ENCODE results near the gene FBXO47.

The FBXO47 gene

GRCh38 chr17:38967290-38967738 is at the start of gene FBXO47:
FBXO47 (minus strand) TSS chr17:38967403; CDS start chr17:38963025, 4,378 bp downstream.
- peak; percentile 53 for DNase-seq (ENCODE audit: low read depth)
- H3K4me3 ChIP-seq (ENCODE audit: low read depth, low read length) = peak within 1 kb of the TSS; percentile 21
- TF ChIP-seq, protein P1, sequence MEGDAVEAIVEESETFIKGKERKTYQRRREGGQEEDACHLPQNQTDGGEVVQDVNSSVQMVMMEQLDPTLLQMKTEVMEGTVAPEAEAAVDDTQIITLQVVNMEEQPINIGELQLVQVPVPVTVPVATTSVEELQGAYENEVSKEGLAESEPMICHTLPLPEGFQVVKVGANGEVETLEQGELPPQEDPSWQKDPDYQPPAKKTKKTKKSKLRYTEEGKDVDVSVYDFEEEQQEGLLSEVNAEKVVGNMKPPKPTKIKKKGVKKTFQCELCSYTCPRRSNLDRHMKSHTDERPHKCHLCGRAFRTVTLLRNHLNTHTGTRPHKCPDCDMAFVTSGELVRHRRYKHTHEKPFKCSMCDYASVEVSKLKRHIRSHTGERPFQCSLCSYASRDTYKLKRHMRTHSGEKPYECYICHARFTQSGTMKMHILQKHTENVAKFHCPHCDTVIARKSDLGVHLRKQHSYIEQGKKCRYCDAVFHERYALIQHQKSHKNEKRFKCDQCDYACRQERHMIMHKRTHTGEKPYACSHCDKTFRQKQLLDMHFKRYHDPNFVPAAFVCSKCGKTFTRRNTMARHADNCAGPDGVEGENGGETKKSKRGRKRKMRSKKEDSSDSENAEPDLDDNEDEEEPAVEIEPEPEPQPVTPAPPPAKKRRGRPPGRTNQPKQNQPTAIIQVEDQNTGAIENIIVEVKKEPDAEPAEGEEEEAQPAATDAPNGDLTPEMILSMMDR (IDR thresholded peaks at IDR 0.05; ENCODE audit: low read depth, low read length, missing control alignments) = no peak
- in situ Hi-C loops (cut with HindIII; ENCODE audit: low sequenced_read_pairs) = no loop called here

DNA sequence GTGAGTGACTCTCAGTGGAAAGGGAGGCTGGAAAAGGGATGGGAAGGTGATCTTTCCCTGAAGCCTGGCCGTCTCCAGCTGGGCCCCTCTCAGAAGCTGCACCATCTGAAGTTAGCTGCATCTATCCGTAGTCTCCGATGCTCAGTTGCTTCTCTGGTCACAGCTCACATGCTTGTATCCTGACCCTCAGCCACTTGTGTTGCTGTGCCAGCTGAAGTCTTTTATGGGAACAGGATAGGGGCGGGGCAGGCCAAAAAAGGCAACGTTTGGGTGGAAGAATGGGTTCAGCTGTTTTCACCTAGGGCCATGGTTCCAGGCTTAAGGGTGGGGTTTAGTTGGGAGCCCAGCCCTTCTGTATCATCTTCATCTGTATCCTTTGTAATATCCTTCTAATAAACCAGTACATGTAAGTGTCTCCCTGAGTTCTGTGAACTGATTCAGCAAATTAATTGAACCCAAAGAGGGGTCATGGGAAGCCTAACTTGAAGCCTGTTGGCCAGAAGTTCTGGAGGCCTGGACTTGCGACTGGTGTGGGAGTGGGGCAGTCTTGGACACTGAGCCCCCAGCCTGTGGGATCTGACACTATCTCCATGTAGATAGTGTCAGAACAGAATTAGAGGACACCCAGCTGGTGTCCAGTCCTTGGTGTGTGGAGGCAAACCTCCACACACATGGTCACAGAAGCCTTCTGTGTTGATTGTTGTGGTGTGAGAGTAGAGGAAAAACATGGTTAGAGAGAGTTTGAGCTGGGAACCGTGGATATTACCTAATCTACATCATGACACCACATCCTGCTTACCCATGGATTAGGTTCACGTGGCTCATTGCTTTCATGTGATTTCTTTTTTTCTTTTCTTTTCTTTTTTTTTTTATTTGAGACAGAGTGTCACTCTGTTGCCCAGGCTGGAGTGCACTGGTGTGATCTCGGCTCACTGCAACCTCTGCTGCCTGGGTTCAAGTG is 49.3 kb upstream of the FBXO47 start:
- in situ Hi-C loops (cut with HindIII; ENCODE audit: low sequenced_read_pairs) = loop anchor here (5.0 to 10.0 kb wide), 2 partner anchors 44 to 108 kb away; no protein-coding TSS in a partner anchor
- H3K4me3 ChIP-seq (ENCODE audit: low read depth, low read length) = no peak overlapping the region
- TF ChIP-seq, protein P1 (IDR thresholded peaks at IDR 0.05; ENCODE audit: low read depth, low read length, missing control alignments) = no peak
- no peak for DNase-seq (ENCODE audit: low read depth)

GRCh38 chr17:39015546-39015935 is 48.3 kb upstream of the FBXO47 start:
- no peak for DNase-seq (ENCODE audit: low read depth)
- TF ChIP-seq, protein P1 (IDR thresholded peaks at IDR 0.05; ENCODE audit: low read depth, low read length, missing control alignments) = no peak
- in situ Hi-C loops (cut with HindIII; ENCODE audit: low sequenced_read_pairs) = loop anchor here (5.0 to 10.0 kb wide), 2 partner anchors 43 to 109 kb away; no protein-coding TSS in a partner anchor
- no peak overlapping the region for H3K4me3 ChIP-seq (ENCODE audit: low read depth, low read length)

GRCh38 chr17:39014795-39015545 is 47.8 kb upstream of the FBXO47 start:
- no peak overlapping the region for H3K4me3 ChIP-seq (ENCODE audit: low read depth, low read length)
- no peak for DNase-seq (ENCODE audit: low read depth)
- in situ Hi-C loops (cut with HindIII; ENCODE audit: low sequenced_read_pairs) = loop anchor here (5.0 to 10.0 kb wide), 2 partner anchors 43 to 110 kb away; no protein-coding TSS in a partner anchor
- TF ChIP-seq, protein P1 (IDR thresholded peaks at IDR 0.05; ENCODE audit: low read depth, low read length, missing control alignments) = no peak

- DNase-seq (ENCODE audit: low read depth) = no peak
- TF ChIP-seq, protein P1 (IDR thresholded peaks at IDR 0.05; ENCODE audit: low read depth, low read length, missing control alignments) = no peak
These were observed 47.0 kb upstream of the FBXO47 start for GRCh38 chr17:39014044-39014794.

More at GRCh38 chr17:39014044-39014794, 47.0 kb upstream of the FBXO47 start:
- in situ Hi-C loops (cut with HindIII; ENCODE audit: low sequenced_read_pairs) = loop anchor here (10.0 kb wide), 1 partner anchor 111 kb away; no protein-coding TSS in a partner anchor
- no peak overlapping the region for H3K4me3 ChIP-seq (ENCODE audit: low read depth, low read length)
